Gastrocnemius medialis (tissue), 4 donors: ENCODE results near the gene APBA1.

Source experiments
- CTCF ChIP-seq, 5 experiments: fragments of 450-650 bp in 3 of 5; fragments of 200-600 bp in 2 of 5; sonication (generic) in 2 of 5; IDR thresholded peaks in 4 of 5; conservative IDR thresholded peaks in 1 of 5; 1 replicate in 4 of 5; 2 replicates in 1 of 5; pipeline ENCODE4 v1.5.1; 2016 to 2019; ENCODE audit warnings: antibody characterized with exemption in 5 of 5, mild to moderate bottlenecking in 3 of 5, moderate library complexity in 3 of 5
- POLR2A ChIP-seq, 2 donors: fragments of 450-650 bp; IDR thresholded peaks; one replicate each; pipeline ENCODE4 v1.6.1; 2017; ENCODE audit warnings: antibody characterized with exemption in 2 of 2, mild to moderate bottlenecking in 2 of 2, moderate library complexity in 2 of 2

GRCh38 chr9:69627281-69627680 is 44.9 kb downstream of the APBA1 start:
- no peak for TF ChIP-seq CTCF (IDR thresholded peaks at IDR 0.05 in 4 of 5, conservative IDR thresholded peaks at IDR 0.05 in 1 of 5)
- TF ChIP-seq POLR2A (IDR thresholded peaks at IDR 0.05): no peak
